Type B pancreatic cell (in vitro differentiated cells): ENCODE data around the gene PTP4A2. TPM values are rescaled to one million over a fixed set of nuclear protein-coding genes. Genes with fewer than 3 reads are reported as not detected.

Experiments used
- DNase-seq: peaks from one replicate; pipeline ENCODE4 v3.0.0; 2021; ENCODE audit warnings: mixed read lengths; ENCODE audit not compliant: unreplicated experiment; ENCODE audit errors: extremely low spot score
- H3K27ac Mint-ChIP-seq: 2 replicates; pipeline ENCODE4 v1.8.0; 2021; ENCODE audit warnings: mild to moderate bottlenecking, mixed read lengths
- H3K27me3 Mint-ChIP-seq: 2 replicates; pipeline ENCODE4 v1.8.0; 2021; ENCODE audit warnings: mixed read lengths
- H3K36me3 Mint-ChIP-seq: 2 replicates; pipeline ENCODE4 v1.8.0; 2021; ENCODE audit warnings: mixed read lengths
- H3K4me1 Mint-ChIP-seq: one replicate; pipeline ENCODE4 v1.8.0; 2021; ENCODE audit warnings: mixed read lengths; ENCODE audit not compliant: unreplicated experiment
- H3K4me3 Mint-ChIP-seq: 2 replicates; pipeline ENCODE4 v1.8.0; 2021; ENCODE audit warnings: mild to moderate bottlenecking, mixed read lengths
- H3K9me3 Mint-ChIP-seq: 2 replicates; pipeline ENCODE4 v1.8.0; 2021; ENCODE audit warnings: mixed read lengths
- CTCF ChIP-seq: fragments of 200-600 bp; sonication (generic); conservative IDR thresholded peaks from 2 replicates; pipeline ENCODE4 v1.5.0; 2021; ENCODE audit warnings: antibody characterized with exemption, mild to moderate bottlenecking
- total RNA-seq: library from RNA; stranded (reverse); gene quantifications from 2 replicates; pipeline ENCODE4 v1.2.1, GENCODE V29; 2021; ENCODE audit warnings: low replicate concordance

PTP4A2 gene
- total RNA-seq, 1 donor from 2014 or later = 150 TPM

- Mint-ChIP-seq H3K36me3 (peaks cover 6% of the 10 kb centered on the region), H3K4me3 (peak overlapping the region; percentile 99), H3K9me3 (no peaks in the 10 kb centered on the region), H3K27ac (peak overlapping the region; percentile 97), H3K4me1 (peaks cover 47% of the 10 kb centered on the region), H3K27me3 (no peaks in the 10 kb centered on the region)
- no peak for DNase-seq
- TF ChIP-seq CTCF = no peak
Observed at GRCh38 chr1:31936278-31936980, 1.7 kb downstream of the PTP4A2 start.

- Mint-ChIP-seq H3K9me3 (no peaks in the 10 kb centered on the region), H3K27ac (peak overlapping the region; percentile 97), H3K27me3 (no peaks in the 10 kb centered on the region), H3K4me3 (peak overlapping the region; percentile 80), H3K4me1 (peaks cover 54% of the 10 kb centered on the region), H3K36me3 (peaks cover 6% of the 10 kb centered on the region)
- DNase-seq = no peak
- TF ChIP-seq CTCF = no peak
Observed at GRCh38 chr1:31934706-31935629, 3.2 kb downstream of the PTP4A2 start.

GRCh38 chr1:31932491-31933316 is 5.5 kb downstream of the PTP4A2 start:
- H3K4me3 Mint-ChIP-seq = peak overlapping the region; percentile 42
- no peaks in the 10 kb centered on the region for H3K27me3 Mint-ChIP-seq
- H3K36me3 Mint-ChIP-seq = peaks cover 6% of the 10 kb centered on the region
- no peak for TF ChIP-seq CTCF
- H3K27ac Mint-ChIP-seq = peak overlapping the region; percentile 85
- peaks cover 54% of the 10 kb centered on the region for H3K4me1 Mint-ChIP-seq
- H3K9me3 Mint-ChIP-seq = no peaks in the 10 kb centered on the region
- no peak for DNase-seq

GRCh38 chr1:31931593-31932225 is 6.5 kb downstream of the PTP4A2 start:
- Mint-ChIP-seq H3K4me3 (no peak overlapping the region), H3K9me3 (no peaks in the 10 kb centered on the region), H3K36me3 (peaks cover 8% of the 10 kb centered on the region), H3K4me1 (peaks cover 61% of the 10 kb centered on the region), H3K27me3 (no peaks in the 10 kb centered on the region), H3K27ac (peak overlapping the region; percentile 30)
- DNase-seq = no peak
- TF ChIP-seq CTCF = no peak
